ENCODE results near the gene ZNF282.

Gene ZNF282

DNA sequence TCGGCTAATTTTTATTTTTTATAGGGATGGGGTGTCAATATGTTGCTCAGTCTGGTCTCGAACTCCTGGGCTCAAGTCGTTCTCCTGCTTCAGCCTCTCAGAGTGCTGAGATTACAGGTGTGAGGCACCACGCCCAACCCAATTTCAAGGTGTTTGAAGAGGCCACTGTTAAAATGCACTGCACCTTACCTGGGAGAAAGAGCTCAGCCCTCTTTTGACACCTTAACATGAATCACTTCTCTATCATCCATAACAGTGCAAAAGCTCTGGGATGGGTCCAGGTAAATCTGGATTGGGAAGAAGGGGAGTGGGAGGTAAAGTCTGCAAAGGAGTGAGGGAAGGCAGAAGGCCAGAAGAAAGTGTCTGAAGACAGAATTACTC lies 557 bp upstream of the ZNF282 start:
- DNase-seq = no peak

DNA sequence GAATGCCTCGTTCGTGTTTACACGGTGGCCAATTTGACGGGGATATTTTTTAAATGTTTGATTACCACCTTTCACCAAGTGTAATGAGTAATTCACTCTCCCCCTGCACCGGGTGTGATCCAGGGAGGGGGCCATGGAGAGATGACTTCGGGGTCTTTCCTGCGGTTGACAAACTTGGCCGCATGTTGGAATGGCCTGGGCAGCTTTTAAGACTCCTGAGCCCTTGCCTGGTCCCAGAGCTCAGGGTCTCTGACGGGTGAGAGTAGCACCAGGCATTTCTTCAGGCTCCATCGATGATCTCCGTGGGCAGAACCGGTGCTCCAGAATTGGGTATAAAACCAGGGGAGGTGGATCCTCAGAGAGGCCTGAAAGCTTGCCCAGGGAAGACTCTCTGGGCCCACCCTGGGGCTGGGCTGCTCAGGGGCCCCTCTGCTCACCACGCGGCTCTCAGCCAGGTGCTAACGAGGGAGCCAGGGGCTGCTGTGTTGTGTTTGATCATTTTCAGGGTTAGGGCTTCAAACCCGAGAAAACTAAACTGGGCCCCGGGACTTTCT lies 882 bp downstream of the ZNF282 start:
- DNase-seq = no peak

DNA sequence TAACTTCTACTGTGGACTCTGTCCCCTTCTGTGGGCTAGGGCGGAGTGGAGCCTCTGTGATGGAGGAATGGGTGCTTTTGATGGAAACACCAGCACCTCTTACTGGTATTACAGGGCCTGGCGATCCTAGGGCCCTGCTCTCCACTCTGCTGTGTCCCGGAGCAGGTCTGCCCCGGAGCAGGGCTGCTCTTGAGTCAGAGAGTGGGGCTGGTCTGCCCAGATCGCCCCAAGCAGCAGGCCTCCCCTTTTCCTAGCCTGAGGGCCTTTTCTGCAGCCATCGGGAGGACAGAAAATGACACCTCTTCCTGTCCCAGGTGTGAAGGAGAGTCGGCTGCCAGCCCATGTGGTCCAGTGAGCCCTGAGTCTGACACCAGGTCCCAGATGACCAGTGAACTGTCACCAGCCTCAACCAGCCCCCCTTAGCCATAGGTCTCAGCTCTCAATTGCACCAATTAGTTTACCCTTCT lies 1.4 kb downstream of the ZNF282 start:
- DNase-seq = peak; percentile 48

DNA sequence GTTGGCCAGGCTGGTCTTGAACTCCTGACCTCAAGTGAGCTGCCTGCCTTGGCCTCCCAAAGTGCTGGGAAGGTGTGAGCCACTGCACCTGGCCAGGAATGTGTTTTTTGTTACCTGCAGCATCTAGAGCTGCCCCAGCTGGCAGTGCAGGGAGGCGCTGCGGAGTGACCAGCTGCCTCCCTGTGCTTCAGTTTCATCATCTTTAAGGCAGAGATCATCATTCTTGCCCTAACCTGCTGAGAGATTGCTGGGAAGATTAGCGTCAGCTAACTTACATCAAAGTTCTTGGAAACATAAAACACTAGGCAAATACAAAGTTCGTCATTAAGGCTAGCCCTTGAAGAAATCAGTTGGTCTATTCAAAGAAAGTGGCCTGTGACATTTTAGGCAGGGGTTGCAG lies 2.3 kb downstream of the ZNF282 start:
- no peak for DNase-seq

DNA sequence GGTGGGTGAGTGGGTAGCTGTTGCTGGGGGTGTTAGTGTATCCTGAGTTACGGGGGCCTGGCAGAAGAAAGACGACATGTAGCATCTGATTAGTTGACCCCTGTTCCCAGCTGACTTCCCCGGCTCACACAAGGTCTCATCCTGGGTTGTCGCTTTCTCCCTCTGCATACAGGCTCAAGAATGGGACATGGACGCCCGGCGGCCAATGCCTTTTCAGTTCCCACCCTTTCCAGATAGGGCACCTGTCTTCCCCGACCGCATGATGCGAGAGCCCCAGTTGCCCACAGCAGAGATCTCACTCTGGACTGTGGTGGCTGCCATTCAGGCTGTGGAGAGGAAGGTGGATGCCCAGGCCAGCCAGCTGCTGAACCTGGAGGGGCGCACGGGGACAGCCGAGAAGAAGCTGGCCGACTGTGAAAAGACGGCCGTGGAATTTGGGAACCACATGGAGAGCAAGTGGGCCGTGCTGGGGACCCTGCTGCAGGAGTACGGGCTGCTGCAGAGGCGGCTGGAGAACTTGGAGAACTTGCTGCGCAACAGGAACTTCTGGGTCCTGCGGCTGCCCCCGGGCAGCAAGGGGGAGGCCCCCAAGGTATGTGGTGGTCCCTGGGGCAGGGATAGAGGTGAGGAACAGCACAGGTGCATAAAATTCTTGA lies 2.9 kb downstream of the ZNF282 start:
- DNase-seq = no peak

DNA sequence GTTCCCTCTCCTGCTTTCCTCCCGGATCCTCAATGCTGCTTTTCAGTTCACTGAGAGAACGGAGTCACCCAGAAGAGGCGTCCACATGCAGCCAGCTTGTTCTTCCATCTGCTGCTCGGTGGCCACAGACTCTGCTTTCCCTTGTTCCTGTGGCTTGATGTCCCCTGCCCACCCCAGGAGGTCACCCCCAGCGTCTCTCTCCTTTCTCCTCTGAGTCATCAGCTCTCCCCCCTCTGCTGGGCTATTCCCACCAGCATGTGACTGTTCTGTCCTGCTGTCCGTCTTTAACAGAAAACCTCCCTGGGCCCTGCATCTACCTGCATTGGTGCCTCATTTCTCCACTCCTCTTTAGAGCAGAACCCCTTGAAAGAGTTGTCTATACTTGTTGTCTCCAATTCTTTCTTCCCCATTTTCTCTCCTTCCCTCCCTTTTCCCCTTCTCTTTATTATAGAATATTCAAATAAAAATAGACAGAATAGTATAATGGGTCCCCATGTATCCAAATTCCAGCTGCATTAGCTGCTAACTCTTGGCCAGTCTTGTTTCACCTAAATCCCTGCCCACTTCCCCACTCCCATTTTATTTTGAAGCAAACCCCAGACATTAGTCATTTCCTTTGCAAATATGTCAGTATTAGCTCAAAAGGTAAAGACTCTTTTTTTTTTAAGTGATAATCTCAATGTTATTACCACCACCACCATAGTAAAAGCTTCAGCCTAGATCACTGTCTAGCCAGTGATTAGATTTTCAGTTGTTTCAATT lies 4.1 kb downstream of the ZNF282 start:
- no peak for DNase-seq

DNA sequence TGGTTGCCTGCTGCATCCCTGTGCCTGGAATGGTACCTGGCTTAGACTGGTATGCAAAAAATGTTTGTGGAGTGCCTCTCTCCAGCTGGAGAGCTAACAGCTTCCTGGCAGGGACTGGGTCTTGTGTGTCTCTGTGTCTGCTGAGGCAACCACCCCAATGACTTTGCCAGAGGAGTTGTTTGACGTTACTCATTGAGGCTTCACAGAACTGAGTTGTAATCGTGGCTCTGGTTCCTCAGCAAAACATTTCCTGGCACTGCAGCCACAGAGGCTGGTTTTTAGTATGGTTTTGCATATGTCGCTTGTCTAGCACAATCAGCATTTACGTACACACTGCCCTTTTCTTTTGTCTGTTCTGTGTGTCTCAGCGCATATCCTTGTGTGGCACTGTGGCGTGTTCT lies 7.5 kb downstream of the ZNF282 start:
- DNase-seq = no peak

DNA sequence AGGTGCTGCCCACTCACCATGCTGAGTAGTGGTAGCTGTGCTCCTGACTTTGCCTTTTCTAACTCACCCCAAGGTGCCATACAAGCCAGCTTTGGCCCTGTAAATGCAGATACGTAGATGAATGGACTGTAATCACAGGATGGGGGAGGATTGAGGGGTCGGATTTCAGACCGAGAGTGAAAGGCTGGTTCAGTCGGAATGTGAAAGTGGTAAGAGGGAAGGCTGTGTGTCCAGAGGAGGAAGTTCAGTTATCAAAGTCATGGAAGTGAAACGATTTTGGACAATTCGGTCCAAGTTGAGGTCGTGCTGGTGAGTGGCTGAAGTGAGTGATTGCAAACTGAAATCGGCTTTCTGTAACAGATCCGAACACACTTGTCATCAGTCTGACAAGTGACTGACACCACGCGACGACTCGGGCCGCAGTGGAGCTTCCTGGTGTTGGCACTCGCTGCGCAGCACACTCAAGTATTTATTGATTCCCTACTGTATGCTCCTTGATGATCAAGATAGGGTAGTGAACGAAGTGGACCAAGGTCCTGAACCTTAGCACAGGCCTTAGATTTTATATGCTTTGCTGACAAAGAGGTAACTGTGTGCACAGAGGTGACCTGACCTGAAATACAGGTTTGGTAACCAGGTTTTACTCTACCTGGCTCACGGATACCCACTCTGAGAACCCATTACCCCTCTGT lies 10.5 kb downstream of the ZNF282 start:
- DNase-seq = no peak

DNA sequence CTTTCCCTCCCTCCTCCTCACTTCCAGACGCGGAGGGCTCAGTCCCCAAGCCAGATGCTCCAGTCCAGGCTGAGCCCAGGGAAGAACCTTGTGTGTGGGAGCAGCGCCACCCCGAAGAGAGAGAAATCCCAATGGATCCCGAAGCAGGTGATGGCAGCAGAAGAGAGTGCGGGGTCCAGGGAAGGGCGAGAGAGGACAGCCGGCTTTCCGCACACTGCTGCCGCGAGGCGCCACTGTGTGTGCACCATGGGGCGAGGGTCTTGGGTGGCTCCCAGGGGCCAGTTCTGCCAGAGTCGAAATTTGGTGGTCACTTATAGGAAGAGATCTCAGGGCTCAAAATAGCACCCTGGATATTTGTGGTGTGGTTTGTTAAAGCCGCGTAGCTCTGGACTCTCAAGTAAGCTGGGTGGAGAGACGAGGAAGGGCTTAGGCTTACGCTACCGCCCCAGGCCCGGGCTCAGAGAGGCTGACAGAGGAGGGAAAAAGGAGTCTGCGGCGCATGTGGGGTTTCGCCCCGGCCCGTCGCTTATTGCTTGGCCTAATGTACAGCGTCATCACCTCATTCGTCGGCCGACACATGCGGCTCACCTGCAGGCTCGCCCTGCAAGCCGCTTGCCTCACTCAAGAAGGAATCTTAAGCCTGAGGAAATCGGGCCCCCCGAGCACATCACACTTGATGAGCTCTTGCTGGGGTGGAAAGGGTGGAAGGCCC lies 12.1 kb downstream of the ZNF282 start:
- no peak for DNase-seq

DNA sequence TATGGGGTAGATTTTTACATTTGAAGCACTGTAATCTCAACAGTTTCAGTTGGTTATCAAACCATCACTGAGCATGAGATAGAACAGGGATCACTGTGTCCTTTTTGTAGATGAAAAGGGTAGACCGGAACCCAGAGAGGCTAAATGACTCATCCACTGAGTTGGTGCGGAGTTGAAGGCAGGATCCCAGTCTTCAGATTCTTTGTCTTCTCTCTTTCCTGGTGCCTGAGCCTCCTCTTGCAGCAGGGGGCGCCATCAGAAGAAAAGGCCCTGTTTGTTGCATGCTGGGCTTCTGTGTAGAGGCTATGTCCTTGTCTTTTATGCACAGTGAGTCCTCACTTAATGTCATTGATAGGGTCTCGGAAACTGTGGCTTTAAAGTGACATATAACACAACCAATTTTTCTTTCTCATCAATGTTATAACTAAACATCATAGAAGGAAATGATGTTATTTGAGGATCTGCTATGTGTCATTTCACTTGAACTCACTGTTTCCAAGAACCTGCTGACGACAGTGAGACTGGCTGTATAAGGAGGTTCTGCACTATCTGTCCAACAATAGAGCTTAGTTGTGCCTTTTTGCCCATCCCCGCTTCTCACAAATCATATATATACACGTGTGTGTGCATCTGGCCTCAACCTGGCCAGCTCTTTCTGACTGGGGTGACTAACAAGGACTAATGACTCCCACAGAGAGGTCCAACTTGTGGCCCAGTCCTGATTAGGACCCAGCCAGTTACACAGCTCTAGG lies 14.3 kb downstream of the ZNF282 start:
- DNase-seq = peak; percentile 57

DNA sequence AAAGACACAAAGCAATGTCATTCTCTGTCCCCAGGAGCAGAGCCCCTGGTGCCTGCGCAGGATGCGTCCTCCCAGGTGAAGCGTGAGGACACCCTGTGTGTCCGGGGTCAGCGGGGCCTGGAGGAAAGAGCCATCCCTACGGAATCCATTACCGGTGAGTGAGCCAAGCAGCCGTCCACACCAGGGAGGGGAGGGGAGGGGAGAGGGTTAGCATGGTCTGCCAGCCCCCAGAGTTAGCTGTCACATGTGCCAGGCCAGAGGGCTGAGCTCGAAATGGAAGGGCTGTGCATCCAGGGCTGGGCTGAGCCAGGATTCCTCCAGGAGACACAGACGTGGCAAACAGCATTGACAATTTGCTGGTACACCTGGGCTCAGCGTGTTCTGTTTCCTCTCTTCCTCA lies 15.2 kb downstream of the ZNF282 start:
- no peak for DNase-seq

DNA sequence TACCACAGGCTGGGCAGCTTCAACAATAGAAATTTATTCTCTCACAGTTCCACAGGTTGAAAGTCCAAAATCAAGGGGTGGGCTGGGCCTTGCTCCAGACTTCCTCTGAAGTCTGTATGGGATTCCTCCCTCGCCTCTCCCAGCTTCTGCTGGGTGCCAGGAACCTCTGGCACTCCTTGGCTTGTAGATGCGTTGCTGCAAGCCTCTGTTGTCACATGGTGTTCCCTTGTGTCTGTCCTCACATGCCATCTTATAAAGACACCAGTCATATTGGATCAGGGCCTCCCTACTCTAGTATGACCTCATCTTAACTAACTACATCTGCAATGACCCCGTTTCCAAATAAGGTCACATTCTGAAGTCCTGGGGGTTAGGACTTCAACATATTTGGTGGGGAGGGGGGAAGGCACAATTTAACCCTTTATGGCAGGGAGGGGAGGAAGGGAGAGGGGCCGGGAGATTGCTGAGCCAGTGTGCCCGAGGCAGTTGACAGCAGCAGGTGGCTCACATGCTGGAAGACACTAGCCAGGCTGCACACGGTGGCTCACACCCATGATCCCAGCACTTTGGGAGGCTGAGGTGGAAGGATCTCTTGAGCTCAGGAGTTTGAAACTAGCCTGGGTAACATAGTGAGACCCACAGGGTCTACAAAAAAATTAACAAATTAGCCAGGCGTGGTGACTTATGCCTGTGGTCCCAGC lies 18.8 kb downstream of the ZNF282 start:
- DNase-seq = no peak

DNA sequence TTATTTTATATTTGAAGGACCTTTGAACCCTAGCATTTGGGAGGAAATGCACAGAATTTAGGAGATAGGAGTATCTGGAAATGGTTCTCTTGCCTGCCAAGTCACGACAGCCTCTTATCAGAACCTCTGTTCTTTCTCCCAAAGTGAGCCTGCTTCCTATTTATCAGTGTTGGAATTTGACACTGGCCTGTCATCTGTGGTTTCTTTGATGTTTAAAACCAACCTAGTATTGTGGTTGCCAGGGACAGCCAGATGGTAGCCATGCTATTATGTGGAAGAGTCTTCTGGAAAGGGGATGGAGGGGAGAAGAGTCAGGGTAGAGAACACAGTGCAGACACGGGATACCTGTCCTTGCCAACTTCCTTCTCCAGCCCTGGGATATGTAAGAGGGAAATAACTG lies 21.1 kb downstream of the ZNF282 start:
- no peak for DNase-seq

DNA sequence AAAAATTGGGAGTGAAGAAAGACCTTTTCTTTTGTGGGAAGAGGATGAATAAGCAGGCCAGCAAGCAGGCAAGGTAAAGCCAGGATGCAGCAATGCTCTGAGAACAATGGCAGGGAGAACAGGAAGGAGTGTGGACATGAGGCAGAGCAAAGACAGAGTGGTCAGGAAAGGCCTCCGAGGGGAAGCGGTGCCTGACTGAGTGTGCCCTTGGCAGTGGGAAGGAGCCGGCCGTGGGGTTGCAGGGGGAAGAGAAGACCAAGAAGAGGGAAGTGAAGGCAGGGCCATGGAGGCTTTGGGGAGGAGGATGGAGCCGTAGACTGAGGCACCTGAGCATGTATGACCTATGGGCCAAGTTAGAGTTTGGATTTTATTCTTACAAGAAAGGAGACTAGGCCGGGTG lies 22.2 kb downstream of the ZNF282 start:
- no peak for DNase-seq

DNA sequence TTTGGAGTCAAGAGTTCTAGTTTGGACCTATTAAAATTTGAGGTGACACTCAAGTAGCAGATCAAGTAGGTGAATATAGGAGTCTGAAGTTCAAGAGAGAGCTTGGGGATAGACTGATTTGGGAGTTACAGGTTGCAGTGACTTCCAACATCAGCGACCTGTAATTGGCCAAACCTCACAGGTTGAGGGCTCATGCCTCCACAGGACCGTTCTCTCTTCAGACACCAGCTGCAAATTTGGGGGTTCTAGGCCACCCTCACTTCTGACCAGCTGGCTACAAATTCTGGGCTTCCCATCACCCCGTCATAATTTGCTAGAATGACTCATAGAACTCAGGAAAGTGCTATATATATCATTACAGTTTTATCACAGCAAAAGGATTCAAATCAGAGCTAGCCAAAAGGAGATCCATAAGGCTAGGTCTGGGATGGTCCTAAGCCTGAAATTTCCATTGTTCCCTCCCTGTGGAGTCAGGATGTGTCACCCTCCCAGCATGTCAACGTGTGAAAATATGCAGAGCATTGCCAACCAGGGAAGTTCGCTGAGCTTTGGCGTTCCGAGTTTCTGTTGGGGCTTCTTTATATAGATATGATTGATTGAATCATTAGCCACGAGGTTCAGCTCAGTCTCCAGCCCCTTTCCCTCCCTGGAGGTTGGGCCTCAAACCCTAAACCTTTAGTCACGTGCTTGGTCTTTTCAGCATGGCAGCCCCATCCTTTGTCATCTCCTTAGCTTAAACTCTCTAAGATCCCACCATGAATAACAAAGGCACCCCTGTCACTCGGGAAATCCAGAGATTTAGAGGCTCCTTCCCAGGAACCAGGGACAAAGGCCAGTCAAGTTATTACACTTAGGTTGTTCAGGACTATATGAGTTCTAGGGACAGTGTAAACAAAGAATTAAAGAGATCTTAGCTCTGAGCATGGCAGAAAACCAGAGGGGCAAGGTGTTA lies 23.4 kb downstream of the ZNF282 start:
- DNase-seq = no peak

DNA sequence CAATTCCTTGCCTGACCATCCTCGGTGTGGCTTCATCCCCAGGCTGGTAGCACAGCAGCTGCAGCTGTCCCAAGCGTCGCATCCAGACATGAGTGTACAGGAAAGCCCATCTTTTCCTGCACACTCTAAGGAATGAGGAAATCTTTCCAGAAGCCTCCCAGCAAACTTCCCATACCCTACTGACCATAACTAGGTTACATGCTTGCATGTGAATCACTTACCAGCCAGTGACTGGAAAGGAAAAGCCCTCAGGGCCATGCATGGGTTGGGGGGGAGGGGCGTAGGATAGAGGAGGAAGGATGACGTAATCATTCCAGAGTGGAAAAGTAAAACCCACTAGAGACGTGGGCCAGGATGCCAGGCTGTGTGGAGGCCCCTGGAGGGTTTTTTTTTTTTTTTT lies 25.2 kb downstream of the ZNF282 start:
- DNase-seq = no peak

DNA sequence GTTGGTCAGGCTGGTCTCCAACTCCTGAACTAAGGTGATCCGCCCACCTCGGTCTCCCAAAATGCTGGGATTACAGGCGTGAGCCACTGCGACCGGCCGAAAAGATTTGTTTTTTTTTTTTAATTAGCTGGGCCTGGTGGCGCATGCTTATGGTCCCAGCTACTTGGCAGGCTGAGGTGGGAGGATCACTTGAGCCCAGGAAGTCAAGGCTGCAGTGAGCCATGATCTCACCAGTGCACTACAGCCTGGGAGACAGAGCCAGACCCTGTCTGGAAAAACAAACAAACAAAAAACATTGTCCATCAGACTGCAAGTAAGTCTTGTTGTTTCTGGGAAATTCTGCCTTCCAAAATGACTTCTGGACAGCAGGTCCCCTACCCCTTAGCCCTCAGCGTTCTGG lies 27.8 kb downstream of the ZNF282 start:
- no peak for DNase-seq

DNA sequence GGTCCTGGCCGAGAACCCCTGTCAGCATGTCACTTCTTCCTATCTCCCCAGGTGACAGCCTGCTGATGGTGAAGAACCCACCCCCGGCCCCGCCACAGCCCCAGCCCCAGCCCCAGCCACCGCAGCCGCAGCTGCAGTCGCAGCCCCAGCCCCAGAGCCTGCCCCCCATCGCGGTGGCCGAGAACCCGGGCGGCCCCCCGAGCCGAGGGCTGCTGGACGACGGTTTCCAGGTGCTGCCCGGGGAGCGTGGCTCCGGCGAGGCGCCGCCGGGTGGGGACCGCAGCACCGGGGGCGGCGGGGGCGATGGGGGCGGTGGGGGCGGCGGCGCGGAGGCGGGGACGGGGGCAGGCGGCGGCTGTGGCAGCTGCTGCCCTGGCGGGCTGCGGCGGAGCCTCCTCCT lies 28.4 kb downstream of the ZNF282 start:
- DNase-seq = no peak

DNA sequence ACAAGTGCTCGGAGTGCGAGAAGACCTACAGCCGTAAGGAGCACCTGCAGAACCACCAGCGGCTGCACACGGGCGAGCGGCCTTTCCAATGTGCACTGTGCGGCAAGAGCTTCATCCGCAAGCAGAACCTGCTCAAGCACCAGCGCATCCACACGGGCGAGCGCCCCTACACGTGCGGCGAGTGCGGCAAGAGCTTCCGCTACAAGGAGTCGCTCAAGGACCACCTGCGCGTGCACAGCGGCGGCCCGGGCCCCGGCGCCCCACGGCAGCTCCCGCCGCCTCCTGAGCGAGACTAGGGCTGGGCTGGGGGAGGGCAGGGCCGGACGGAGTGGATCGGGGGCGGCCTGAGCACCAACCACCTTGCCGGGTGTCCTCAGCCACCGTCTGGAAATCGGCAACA lies 29.0 kb downstream of the ZNF282 start:
- no peak for DNase-seq

DNA sequence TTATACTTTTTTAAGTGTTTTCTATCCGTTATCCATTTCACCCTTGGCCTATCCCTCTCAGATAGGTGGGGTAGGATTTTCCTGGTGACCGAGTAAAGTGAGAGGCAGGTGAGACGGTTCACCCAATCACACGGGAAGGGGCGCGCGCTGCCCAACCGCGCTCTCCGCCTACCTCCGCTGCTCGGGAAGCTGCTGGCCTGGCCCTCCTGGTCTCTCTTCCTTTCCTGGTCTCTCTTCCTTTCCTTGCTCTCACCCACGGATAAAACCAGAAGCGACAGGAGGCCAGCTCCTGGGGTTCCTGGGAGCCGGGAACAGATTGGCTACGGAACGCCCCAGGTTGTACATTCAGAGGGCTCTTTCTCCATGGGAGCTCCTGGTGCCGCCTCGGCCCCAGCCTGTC lies 29.8 kb downstream of the ZNF282 start:
- DNase-seq = no peak

DNA sequence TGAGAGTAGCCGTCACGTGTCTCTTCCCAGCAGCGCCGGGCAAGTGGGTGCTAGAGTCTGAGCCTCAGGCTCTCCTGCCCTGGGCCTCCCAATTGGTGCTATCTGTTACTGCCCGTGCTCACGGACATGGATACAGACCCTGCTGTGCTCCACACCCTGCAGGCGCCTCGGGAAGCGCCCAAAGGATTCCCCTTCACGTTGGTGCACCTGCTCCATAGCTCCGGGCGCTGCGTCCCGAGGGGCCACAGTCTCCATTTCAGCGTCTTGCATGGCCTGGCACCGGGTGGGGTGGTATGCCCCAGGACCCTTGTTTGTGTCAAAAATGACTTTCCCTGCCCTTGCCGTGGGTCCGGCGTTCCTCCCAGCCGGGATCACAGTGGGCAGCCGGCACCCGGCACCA lies 30.3 kb downstream of the ZNF282 start:
- DNase-seq = no peak

Measured in RPMI8226 (cell line).